GM20431 (cell line): Measurements from ENCODE around the gene PRKG1.

Source experiments
- in situ Hi-C: fragments of 300-500 bp; cut with MseI, MboI; formaldehyde crosslinking; loops from one replicate; pipeline ENCODE4 v1.15.0; 2020; ENCODE audit warnings: low sequenced_read_pairs; ENCODE audit not compliant: unreplicated experiment

The PRKG1 gene

GRCh38 chr10:51699475-51700227, 625.4 kb downstream of the PRKG1 start, which contains the start of gene CSTF2T:
Gene CSTF2T (minus strand): TSS chr10:51699595. CDS start chr10:51699549, 46 bp downstream.
- in situ Hi-C loops: no loop called here

- in situ Hi-C loops: no loop called here
These were observed 626.0 kb downstream of the PRKG1 start for GRCh38 chr10:51700228-51700817.

- in situ Hi-C loops: no loop called here
These were observed 631.5 kb downstream of the PRKG1 start for GRCh38 chr10:51705774-51706173.

- in situ Hi-C loops: no loop called here
These were observed 631.9 kb downstream of the PRKG1 start for GRCh38 chr10:51706225-51706624.

- in situ Hi-C loops: no loop called here
These were observed 633.1 kb downstream of the PRKG1 start for GRCh38 chr10:51707392-51707791.

- in situ Hi-C loops: no loop called here
These were observed 633.6 kb downstream of the PRKG1 start for GRCh38 chr10:51707821-51708424.

- in situ Hi-C loops: no loop called here
These were observed 634.3 kb downstream of the PRKG1 start for GRCh38 chr10:51708609-51709008.

GRCh38 chr10:51709324-51709972, 635.2 kb downstream of the PRKG1 start:
- in situ Hi-C loops: no loop called here

- in situ Hi-C loops: no loop called here
These were observed 637.2 kb downstream of the PRKG1 start for GRCh38 chr10:51711519-51711891.

- in situ Hi-C loops: no loop called here
These were observed 642.7 kb downstream of the PRKG1 start for GRCh38 chr10:51716981-51717380.

- in situ Hi-C loops: no loop called here
These were observed 644.6 kb downstream of the PRKG1 start for GRCh38 chr10:51718804-51719291.

GRCh38 chr10:51724038-51724437, 649.8 kb downstream of the PRKG1 start:
- in situ Hi-C loops: no loop called here

- in situ Hi-C loops: no loop called here
These were observed 655.7 kb downstream of the PRKG1 start for GRCh38 chr10:51729822-51730555.

- in situ Hi-C loops: no loop called here
These were observed 658.8 kb downstream of the PRKG1 start for GRCh38 chr10:51733057-51733456.

GRCh38 chr10:51743146-51743545, 668.9 kb downstream of the PRKG1 start:
- in situ Hi-C loops: no loop called here

GRCh38 chr10:51744235-51745000, 670.1 kb downstream of the PRKG1 start:
- in situ Hi-C loops: no loop called here

- in situ Hi-C loops: no loop called here
These were observed 671.1 kb downstream of the PRKG1 start for GRCh38 chr10:51745397-51745796.

GRCh38 chr10:51747216-51747615, 672.9 kb downstream of the PRKG1 start:
- in situ Hi-C loops: no loop called here

- in situ Hi-C loops: no loop called here
These were observed 674.7 kb downstream of the PRKG1 start for GRCh38 chr10:51748959-51749358.
